Stimulated activated CD4-positive, alpha-beta T cell treated with anti-CD3 and anti-CD28 coated beads, Interleukin-15, amount 100 ng/mL, for 1 hour (primary cell): ENCODE data around the gene RPS21.
A peak's percentile ranks its signal among the peaks of the same experiment; 100 is the strongest.

ENCODE experiments used
- DNase-seq, 2 donors: peaks; one replicate each; pipeline ENCODE4 v3.0.0-alpha.2; 2020; ENCODE audit warnings: low read depth in 1 of 2, low spot score in 1 of 2

RPS21 gene

GRCh38 chr20:62386383-62387218 is at the start of gene RPS21:
Gene RPS21 (plus strand): TSS chr20:62387103. CDS start chr20:62387339, 236 bp downstream.
- DNase-seq, result peak; percentile 80 to 90

DNA sequence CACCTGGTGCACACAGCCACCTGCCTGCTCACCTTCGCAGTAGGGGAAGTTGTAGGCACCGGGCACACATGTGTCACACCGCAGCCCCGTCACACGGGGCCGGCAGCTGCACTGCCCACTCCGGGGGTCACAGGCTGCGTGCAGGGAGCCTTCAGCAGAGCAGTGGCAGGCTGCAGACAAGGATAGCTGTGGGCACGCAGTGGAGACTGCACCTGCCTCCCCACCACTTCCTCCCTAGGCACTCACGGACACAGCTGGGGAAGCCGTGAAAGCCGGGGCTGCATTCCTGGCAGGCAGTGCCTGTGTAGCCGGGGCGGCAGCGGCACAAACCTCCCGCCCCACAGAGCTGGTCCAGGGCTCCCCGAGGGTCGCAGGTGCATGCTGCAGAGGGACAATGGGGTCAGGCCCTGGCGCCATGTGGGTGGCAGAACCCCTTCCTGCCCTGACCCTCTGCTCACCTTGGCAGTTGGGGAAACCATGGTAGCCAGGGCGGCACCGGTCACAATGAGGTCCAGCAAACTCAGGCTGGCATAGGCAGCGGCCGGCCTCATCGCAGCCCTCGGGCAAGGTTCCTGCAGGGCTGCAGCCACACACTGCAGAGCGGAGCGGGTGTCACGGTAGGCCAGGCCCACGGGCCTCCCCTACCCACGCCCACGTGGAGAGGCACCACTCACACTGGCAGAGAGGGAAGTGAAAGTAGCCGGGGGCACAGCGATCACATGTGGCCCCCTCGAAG is 49.2 kb upstream of the RPS21 start:
- no peak for DNase-seq

DNA sequence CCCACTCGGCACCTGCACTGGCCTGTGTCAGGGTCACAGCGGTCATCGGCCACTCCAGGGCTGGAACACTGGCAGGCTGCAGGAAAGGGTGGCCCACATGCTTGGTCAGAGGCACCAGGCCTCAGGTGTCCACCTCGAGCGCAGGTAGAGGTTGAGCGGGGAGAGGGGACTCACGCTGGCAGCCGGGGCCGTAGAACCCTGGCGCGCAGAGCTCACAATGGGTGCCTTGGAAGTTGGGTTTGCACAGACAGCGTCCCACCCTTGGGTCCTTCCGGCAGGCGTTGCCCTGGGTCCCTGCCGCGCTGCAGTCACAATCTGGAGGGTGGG is 48.6 kb upstream of the RPS21 start:
- DNase-seq, result no peak

- DNase-seq, result no peak
Measured at GRCh38 chr20:62339647-62340062, 47.2 kb upstream of the RPS21 start.

DNA sequence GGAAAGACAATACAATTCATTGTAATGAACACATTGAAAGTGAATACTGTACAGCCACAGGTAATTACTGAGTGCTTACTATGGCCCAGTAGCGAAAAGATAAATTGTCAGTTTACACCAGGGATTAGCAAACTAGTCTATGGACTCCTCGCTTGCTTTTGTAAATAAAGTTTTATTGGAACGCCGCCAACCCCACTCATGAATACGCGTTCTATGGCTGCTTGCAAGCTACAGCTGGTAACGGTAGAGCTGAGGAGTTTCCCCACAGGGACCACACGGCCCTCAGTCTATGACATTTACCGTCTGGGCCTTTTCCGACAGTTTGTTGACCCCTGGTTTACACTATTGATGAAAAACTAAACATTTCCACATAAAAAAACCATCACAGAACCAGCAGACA is 44.0 kb upstream of the RPS21 start:
- DNase-seq, result no peak

GRCh38 chr20:62344092-62344491 is 42.8 kb upstream of the RPS21 start:
- DNase-seq, result no peak

- DNase-seq, result no peak
Measured at GRCh38 chr20:62344782-62345181, 42.1 kb upstream of the RPS21 start.

- DNase-seq, result no peak
Measured at GRCh38 chr20:62345681-62346370, 41.1 kb upstream of the RPS21 start.

- DNase-seq, result no peak
Measured at GRCh38 chr20:62346398-62347150, 40.3 kb upstream of the RPS21 start.

GRCh38 chr20:62347151-62347404 is 39.8 kb upstream of the RPS21 start:
- DNase-seq, result no peak

DNA sequence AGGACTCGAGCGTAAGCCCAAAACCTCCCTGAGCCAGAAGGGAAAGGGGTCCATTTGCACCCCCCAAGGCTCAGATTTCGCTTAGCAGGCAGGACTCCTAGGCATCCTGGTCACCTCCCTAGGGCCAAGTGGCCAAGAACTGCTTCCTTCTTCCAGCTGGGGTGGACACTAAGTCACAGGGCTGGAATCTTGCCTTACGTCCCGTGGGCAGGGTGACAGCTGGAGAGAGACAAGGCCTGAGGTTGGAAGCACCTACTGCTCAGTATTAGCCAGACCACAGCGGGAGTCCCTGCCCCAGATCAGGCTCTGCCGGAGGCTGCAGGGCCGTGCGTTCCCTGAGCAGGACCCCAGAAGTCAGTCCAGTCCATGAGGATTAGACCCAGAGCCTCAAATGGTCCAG is 39.5 kb upstream of the RPS21 start:
- no peak for DNase-seq

- no peak for DNase-seq
Measured at GRCh38 chr20:62348604-62349003, 38.3 kb upstream of the RPS21 start.

- no peak for DNase-seq
Measured at GRCh38 chr20:62349556-62350097, 37.3 kb upstream of the RPS21 start.

DNA sequence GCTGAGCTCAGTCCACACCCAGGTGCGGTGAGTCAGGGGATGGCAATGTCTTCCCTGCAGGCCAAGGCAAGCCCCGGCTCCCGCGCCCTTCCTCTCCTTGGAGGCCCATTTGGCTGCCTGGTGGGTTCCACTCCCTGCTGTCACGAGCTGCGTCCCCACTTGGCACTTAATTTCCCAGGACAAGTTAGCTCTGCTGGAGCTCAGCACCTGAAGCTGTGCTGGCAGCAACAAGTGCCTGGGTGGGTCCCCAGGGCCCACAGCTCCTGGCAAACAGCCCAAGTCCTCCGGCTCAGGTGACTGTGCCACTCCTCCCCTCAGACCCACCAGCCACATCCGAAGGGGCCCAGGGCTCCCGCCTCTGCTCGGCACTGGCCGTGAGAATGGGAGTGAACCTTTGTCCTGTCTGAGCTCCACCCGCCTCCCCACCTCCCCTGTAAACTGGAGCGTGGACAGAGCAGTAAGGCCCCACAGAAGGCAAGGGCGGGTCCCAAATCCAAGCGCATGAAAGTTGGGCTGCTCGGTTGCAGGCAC is 36.7 kb upstream of the RPS21 start:
- no peak for DNase-seq

- DNase-seq, result no peak
Measured at GRCh38 chr20:62350629-62351422, 36.1 kb upstream of the RPS21 start.

DNA sequence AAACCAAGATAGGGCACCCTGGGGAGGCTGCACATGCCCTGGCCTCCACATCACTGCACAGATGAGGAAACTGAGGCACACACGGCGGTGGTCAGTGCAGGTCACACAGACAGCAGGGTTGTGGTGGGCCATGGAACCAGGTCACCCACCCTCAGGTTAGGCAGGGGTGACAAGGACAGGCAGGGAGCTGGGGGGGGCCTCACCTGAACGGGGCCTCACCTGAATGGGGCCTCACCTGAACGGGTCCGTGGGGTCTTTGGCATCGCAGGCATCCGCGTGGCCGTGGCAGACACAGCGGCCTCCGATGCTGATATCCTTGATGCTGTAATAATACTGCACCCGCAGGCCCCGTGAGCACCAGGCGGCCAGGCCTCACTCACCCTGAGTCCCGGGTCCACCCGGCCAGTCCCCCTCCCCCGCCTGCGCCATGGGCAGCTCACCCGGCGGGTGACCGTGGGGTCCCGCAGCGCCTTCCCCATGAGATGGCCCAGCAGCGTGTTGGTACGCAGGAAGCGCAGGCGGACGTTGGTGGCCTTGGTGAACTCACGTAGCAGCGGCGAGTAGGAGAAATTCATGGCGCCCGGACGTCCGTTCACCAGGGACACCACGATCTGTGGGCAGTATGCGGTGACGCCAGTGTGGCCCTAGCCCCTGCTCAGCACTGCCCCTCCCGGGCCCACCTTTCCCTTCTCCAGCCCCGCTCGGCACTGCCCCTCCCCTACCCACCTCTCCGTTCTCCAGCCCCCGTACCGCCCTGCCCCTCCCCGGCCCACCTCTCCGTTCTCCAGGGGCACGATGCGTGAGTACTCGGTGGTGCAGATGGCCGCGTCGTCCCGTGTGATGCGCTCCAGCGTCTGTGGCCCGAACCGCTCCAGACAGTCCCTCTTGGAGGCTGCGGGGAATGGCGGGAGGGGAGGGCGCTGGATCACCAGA is 35.2 kb upstream of the RPS21 start:
- DNase-seq, result no peak

DNA sequence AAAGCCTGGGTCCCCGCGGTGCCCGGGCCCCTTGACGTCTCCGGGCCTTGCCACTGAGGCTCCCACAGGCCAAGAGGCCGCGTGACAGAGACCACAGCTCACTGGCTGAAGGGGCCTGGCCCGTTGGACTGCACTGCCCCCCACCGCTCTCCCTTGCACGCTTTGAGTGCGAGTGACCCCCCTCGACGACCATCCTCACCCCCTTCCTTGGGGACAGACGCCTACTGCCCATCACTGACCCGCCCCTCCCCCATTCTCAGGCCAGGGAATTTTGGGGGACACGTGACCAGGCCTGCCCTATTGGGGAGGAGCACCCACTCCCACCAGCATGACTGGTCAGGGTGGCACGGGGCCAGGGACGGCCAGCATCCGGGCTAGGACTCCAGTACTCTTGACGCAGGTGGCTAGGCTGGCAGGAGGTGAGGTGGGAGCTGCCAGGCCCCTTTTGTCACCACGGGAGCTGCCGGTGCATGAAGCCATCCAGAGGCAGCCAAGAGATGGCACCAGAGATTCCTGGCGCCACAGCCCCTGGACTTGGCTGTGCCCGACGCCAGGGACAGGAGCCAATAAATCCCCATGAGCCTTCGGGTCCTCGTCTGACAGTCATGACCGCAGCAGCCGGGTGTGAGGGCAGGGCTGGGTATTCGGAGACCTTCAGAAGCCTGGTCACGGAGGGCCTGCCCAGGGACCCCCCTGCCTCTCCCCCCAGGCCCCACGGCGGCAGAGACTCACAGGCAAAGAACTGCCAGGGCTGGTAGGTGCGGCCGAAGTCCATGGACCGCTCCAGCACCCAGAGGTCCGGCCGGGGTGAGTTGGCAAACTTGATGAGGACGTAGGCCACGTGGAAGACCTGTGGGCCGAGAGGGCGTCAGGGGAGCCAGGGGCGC is 34.3 kb upstream of the RPS21 start:
- no peak for DNase-seq
